Suppressor macrophage treated with lipopolysaccharide for 1 hour (primary cell): ENCODE data around the gene AGAP2.
"Not testable (repeated sequence)": the region's sequence is repeated elsewhere in the genome, so short reads cannot be mapped to it uniquely, and the experiment has no call there.

ENCODE experiments used
- DNase-seq, 3 donors: peaks; one replicate each; pipeline ENCODE4 v3.0.0-alpha.2; 2020 to 2022

Gene AGAP2

GRCh38 chr12:57693317-57693658 is 45.3 kb downstream of the AGAP2 start:
- DNase-seq: no peak

GRCh38 chr12:57692500-57692899 is 46.0 kb downstream of the AGAP2 start:
- DNase-seq: no peak

GRCh38 chr12:57688931-57689330 is 49.6 kb downstream of the AGAP2 start:
- DNase-seq: no peak

- no peak for DNase-seq
Measured at GRCh38 chr12:57687862-57688261, 50.7 kb downstream of the AGAP2 start.

- no peak for DNase-seq
Measured at GRCh38 chr12:57679697-57680096, 58.8 kb downstream of the AGAP2 start.

- DNase-seq: not testable (repeated sequence)
Measured at GRCh38 chr12:57677947-57678346, 60.6 kb downstream of the AGAP2 start.

- DNase-seq: no peak
Measured at GRCh38 chr12:57674691-57675090, 63.9 kb downstream of the AGAP2 start.
